IPS-18a (cell line): ENCODE measurements around the gene DACH1.

Experiments
- H3K27ac ChIP-seq: one replicate; pipeline ENCODE4 v1.5.1; 2013; ENCODE audit warnings: low read length
- H3K27me3 ChIP-seq: one replicate; pipeline ENCODE4 v1.6.1; 2013; ENCODE audit warnings: mild to moderate bottlenecking, low read length; ENCODE audit not compliant: control insufficient read depth, insufficient read depth
- H3K36me3 ChIP-seq: one replicate; pipeline ENCODE4 v1.6.1; 2013; ENCODE audit warnings: low read depth, low read length; ENCODE audit not compliant: control insufficient read depth
- H3K4me1 ChIP-seq: one replicate; pipeline ENCODE4 v1.6.1; 2013; ENCODE audit warnings: low read depth, low read length; ENCODE audit not compliant: control insufficient read depth
- H3K4me3 ChIP-seq: one replicate; pipeline ENCODE4 v1.5.1; 2013; ENCODE audit warnings: low read length
- H3K9ac ChIP-seq: one replicate; pipeline ENCODE4 v1.6.1; 2013; ENCODE audit warnings: mild to moderate bottlenecking, low read length, moderate library complexity
- H3K9me3 ChIP-seq: one replicate; pipeline ENCODE4 v1.6.1; 2013; ENCODE audit warnings: low read depth, low read length; ENCODE audit not compliant: control insufficient read depth

Gene DACH1

DNA sequence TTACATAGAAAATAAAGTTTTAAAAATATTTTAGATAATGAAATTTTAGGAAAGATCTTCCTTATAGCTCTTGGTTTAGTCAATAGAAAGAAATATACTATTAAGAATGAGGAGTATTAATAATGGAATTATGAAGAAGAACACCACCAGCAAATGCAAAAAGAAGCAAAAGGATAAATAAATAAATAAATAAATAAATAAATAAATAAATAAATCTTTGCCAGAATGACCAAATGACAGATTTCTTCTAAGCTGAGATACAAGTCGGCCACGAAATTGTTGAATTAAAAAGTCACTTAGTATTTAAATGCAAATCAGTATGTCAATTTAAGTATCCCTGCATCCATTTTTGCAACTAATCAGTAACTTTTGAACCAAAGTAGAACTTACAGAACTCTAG is 95.9 kb downstream of the DACH1 start:
- H3K27me3 ChIP-seq = no peaks in the 10 kb centered on the region
- H3K4me1 ChIP-seq = no peaks in the 10 kb centered on the region
- H3K9ac ChIP-seq = no peak overlapping the region
- no peak overlapping the region for H3K27ac ChIP-seq
- H3K9me3 ChIP-seq = no peaks in the 10 kb centered on the region
- no peak overlapping the region for H3K4me3 ChIP-seq
- no peaks in the 10 kb centered on the region for H3K36me3 ChIP-seq

DNA sequence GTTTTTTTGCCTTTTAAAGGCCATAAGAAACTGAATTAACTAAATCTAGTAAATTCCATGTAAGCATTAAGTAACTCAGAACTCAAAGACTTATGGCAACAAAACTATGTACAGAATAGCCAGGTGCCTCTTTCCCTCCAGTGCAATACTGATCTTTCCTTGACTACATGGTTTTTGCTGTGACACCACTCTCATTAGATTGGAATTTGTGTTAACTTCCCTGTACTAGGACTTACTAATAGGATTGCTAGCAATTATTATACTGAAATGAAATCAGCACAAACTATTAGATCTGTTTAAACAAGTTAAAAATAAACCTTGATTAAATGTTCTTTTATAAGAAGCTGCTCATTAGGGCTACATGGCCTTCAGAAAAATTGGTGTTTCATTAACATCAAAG is 96.3 kb downstream of the DACH1 start:
- H3K9me3 ChIP-seq = no peaks in the 10 kb centered on the region
- H3K9ac ChIP-seq = no peak overlapping the region
- no peaks in the 10 kb centered on the region for H3K27me3 ChIP-seq
- no peak overlapping the region for H3K27ac ChIP-seq
- no peaks in the 10 kb centered on the region for H3K36me3 ChIP-seq
- no peak overlapping the region for H3K4me3 ChIP-seq
- no peaks in the 10 kb centered on the region for H3K4me1 ChIP-seq

DNA sequence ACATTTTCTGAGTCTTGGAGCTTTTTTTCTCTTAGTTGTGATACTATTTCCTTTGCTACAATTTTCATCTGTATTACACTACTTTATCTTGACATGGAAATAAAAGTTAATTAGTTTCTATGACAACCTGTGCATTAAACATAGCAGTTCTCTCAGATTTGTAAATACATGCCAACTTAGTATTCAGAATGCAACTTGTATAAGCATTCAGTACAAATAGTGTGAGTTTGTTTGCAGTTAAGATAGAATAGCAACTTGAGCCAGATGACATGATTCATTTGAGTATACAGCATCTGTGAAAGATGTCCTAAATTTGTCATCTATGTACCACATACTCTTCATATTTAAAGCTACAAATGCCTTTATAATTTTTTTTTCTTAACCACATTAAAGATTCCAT is 98.1 kb downstream of the DACH1 start:
- Histone ChIP-seq H3K27ac (no peak overlapping the region), H3K4me1 (no peaks in the 10 kb centered on the region), H3K36me3 (no peaks in the 10 kb centered on the region), H3K9me3 (no peaks in the 10 kb centered on the region), H3K4me3 (no peak overlapping the region), H3K9ac (no peak overlapping the region), H3K27me3 (no peaks in the 10 kb centered on the region)

DNA sequence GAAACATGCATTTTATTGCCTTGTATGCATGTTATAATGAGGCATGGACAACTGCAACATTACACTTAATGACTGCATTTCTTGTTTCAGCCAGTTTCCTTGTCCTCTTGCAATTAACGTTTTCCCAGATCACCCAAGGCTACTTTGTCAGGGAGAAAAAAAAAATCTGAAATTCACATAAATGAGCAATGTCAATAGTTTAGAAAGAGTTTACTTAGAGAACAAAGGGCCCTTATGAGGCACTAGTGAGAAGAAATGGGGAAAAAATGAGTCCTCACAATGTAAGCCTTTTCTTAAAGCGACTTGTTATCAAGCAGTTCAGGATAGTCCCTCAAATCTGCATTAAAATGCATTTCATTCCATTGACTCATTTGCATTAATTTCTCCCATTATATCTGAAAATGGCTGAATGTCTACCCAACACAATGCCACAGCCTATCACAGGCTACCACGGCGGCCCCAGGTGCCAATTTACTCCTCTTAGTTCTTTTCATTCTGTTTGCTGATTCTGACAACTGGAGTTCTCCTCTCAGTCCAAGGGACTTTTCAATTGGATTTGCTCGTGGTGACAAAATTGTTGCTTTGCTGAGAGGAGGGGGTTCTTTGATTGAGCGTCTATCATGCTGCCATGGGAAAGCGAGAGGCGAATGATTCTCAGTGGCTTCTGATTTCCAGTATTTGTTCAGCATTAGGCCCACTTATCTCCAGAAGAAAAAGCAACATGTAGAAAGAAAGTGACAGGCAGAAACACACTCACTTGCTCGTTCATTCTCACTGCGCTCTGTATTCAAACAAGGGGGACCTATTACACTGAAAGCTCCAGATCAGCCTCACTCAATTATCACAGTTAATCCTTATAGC is 107.1 kb downstream of the DACH1 start:
- Histone ChIP-seq H3K4me3 (peak overlapping the region; percentile 44), H3K4me1 (peaks cover 32% of the 10 kb centered on the region), H3K27ac (no peak overlapping the region), H3K36me3 (no peaks in the 10 kb centered on the region), H3K9me3 (no peaks in the 10 kb centered on the region), H3K9ac (no peak overlapping the region), H3K27me3 (no peaks in the 10 kb centered on the region)

DNA sequence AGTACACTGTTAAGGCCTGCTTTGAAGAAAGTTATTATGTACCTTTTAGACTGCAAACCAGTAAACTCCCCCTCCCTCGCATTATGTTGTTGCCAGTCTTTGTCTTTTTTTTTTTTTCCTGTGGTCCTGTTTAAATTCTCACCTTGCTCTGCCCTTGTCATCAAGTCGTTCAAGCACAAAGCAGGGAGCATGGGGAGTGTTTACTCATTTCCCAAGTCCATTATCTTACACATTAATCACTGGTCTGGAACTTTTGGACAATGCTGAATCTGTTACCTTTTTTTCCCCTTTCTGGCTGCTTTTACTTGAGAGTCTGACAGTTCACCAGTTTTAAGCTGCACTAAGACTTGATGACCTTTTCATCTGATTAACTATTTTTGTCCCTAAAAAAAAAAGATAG is 108.2 kb downstream of the DACH1 start:
- no peak overlapping the region for H3K4me3 ChIP-seq
- H3K36me3 ChIP-seq = no peaks in the 10 kb centered on the region
- H3K4me1 ChIP-seq = peaks cover 32% of the 10 kb centered on the region
- H3K27ac ChIP-seq = no peak overlapping the region
- H3K9ac ChIP-seq = no peak overlapping the region
- no peaks in the 10 kb centered on the region for H3K27me3 ChIP-seq
- no peaks in the 10 kb centered on the region for H3K9me3 ChIP-seq

DNA sequence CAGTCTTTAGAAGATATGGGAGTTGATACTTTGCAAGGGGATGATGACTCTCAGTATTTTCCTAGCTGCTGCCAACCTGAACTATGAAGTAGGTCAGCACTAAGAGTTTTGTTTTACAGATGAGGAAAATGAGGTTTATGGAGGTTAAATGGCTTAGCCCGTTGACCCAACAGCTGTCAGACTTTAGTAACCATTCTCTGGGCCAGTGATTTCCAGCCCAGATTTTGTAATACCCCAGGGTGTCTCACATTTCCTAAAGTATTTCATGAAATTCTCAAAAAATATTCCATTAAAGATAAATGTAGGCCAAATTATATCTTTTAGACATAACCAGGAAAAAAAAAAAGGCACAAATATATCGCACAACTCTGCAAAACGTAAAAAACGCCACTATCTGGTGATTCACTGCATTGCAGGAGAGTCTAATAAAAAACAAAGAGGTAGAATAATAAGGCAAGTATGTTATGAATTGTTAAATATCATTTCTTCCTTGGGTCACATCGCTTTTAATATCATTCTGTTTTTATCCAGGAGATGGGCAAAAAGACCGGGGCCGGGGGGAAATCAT is 112.5 kb downstream of the DACH1 start:
- no peak overlapping the region for H3K4me3 ChIP-seq
- H3K4me1 ChIP-seq = peaks cover 12% of the 10 kb centered on the region
- no peaks in the 10 kb centered on the region for H3K27me3 ChIP-seq
- H3K9me3 ChIP-seq = no peaks in the 10 kb centered on the region
- H3K9ac ChIP-seq = no peak overlapping the region
- H3K27ac ChIP-seq = no peak overlapping the region
- no peaks in the 10 kb centered on the region for H3K36me3 ChIP-seq

DNA sequence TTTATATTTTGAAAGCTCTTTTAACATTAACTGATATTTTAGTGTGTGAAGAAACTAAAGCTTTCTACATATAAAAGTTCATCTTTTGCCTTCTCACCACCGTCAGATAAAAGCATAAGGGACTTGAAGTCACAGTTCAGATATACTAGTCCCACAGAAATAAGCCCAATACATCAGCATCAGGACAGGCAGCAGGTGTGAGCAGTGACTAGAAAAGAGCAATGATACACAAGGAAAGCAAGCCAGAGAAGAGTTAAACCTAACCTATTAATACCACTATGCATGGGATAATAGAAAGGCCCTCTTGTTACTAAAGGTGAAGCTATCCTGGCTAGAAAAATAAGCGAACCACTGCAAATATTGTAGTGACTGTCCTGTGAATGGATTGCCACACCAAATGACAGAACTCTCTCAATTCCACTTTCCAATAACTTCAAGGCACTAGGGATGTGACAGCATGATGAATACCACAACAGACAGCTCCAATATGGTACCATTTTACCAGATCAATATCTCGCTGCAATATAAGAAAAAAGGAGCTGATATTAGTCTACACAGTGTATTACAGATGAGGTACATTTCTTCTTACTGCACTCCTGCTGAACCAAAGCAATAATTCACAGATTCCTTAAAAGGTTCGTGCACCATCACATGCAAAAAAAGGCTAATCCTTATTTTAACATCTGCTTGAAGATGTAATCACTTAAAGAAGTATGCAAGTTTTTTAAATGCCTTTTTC is 114.1 kb downstream of the DACH1 start:
- Histone ChIP-seq H3K9ac (no peak overlapping the region), H3K36me3 (no peaks in the 10 kb centered on the region), H3K27ac (no peak overlapping the region), H3K4me3 (no peak overlapping the region), H3K4me1 (no peaks in the 10 kb centered on the region), H3K9me3 (no peaks in the 10 kb centered on the region), H3K27me3 (no peaks in the 10 kb centered on the region)

DNA sequence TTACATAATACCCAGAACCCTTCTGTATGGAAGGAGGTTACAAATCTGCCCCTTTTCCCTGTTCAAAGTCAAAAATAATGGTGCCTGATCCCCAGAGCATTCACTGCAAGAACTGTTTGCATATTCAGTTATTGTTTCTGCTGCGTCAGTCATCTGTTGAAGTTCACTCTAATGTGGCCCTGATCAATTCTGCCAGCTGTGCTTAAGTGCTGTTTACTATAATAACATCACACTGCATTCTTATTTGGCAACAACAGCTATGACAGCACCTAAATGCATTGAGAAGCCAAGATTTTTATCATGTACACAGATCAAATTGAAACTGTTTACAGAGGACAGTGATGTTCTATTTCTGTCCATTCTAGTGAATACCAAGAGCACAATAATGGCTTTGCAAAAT is 115.9 kb downstream of the DACH1 start:
- H3K36me3 ChIP-seq = no peaks in the 10 kb centered on the region
- H3K9ac ChIP-seq = no peak overlapping the region
- H3K9me3 ChIP-seq = no peaks in the 10 kb centered on the region
- H3K4me3 ChIP-seq = no peak overlapping the region
- H3K27me3 ChIP-seq = no peaks in the 10 kb centered on the region
- no peak overlapping the region for H3K27ac ChIP-seq
- H3K4me1 ChIP-seq = no peaks in the 10 kb centered on the region

DNA sequence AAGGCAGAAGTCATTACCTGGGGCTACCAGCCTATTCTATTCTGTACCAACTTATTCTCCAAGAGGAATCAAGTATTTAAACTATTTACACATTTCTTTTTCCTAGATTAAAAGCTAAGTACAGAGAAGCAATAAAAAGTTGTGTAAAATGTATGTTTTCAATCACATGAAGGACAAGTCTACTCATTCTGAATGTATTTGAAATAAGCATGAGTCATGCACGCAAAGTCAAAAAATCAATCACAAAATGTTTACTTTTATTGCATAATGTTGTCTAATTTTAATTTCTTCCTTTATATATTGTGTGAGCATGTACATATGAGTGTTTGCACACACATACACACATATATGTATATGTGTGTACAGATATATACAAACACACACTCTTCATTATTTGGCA is 136.7 kb downstream of the DACH1 start:
- H3K9ac ChIP-seq = no peak overlapping the region
- H3K27ac ChIP-seq = no peak overlapping the region
- H3K9me3 ChIP-seq = no peaks in the 10 kb centered on the region
- H3K4me1 ChIP-seq = peaks cover 26% of the 10 kb centered on the region
- H3K36me3 ChIP-seq = no peaks in the 10 kb centered on the region
- no peak overlapping the region for H3K4me3 ChIP-seq
- H3K27me3 ChIP-seq = no peaks in the 10 kb centered on the region

DNA sequence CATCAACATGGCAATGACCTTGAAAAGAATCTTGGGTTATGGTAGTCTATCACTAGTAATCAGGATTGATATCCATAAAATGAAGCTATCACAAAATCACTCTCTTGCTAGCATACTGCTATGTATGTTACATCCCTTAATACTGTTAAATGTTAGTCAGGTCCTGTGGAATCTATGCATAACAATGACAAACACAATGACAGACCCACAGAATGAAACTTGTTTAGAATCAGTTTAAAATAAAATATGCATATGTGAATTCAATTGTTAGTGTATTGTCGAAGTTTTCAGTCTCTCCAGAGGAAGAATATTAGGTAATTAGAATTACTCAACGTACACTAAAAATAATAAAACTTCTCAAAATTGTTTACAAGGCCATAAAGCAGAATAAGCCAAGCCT is 137.6 kb downstream of the DACH1 start:
- Histone ChIP-seq H3K27ac (no peak overlapping the region), H3K27me3 (no peaks in the 10 kb centered on the region), H3K9me3 (no peaks in the 10 kb centered on the region), H3K9ac (no peak overlapping the region), H3K4me3 (no peak overlapping the region), H3K36me3 (no peaks in the 10 kb centered on the region), H3K4me1 (peaks cover 26% of the 10 kb centered on the region)

DNA sequence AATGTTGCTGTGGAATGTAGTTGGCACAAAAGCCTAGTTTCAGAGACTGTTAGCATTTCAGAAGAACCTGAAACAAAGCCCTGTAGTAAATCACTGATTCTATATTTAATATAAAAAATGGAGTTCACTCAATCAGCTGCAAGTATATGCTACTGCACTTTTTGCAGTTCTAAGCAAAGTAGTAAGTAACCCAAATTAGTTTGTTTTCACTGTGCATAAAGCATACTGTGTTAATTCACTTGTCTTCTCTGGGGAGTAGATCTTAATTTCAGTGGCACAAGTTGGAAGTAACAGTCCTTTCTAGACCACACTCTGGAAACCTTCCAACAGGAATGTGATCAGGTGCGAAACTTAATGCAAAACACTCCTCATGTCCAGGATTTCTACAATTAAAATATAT is 139.3 kb downstream of the DACH1 start:
- H3K27me3 ChIP-seq = no peaks in the 10 kb centered on the region
- no peak overlapping the region for H3K27ac ChIP-seq
- H3K4me3 ChIP-seq = no peak overlapping the region
- H3K9ac ChIP-seq = no peak overlapping the region
- H3K9me3 ChIP-seq = no peaks in the 10 kb centered on the region
- peaks cover 26% of the 10 kb centered on the region for H3K4me1 ChIP-seq
- H3K36me3 ChIP-seq = no peaks in the 10 kb centered on the region
